SKM-1 (cell line): Measurements from ENCODE around the gene LEO1.
A peak's percentile ranks its signal among the peaks of the same experiment; 100 is the strongest.
"Not testable (repeated sequence)": the region's sequence is repeated elsewhere in the genome, so short reads cannot be mapped to it uniquely, and the experiment has no call there.

Source experiments
- DNase-seq: peaks from one replicate; lab custom pipeline; 2025; ENCODE audit not compliant: unreplicated experiment; lab: John Stamatoyannopoulos, UW

Gene LEO1

DNA sequence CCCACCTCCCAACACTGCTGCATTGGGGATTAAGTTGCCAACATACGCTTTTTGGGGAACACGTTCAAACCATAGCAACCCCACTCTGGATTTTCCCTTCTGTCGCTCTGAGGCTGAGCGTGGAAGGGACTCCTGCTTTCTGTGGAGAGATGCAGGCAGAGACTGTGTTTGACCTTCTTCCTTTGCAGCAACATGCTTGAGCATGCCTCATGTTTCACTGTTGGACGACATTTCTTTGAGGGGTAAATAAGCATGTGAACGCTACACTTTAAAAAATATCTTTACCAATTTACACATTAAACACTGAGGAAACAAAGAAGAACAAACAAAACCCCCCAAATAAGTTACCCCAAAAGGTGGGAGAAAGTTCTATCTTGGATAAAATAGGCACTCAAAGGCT is 33.2 kb upstream of the LEO1 start:
- no peak for DNase-seq

DNA sequence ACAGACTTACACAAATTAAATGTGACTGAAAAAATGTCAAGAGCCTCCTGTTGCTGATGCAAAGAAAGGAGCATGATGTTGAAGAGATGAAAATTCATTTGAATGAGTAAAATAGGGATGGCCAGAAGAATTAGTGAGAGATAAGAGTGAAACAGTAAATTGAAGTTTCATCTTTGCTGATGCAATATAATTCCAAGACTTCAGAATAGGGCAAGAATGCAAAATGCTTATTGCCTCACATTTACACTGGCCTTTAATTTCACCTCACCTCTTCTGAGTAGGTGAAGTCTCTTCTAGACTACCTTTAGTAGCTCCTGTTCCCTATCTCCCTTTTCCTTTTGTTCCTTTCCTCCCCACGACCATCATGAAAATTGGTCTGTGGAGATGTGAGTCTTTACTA is 32.1 kb upstream of the LEO1 start:
- no peak for DNase-seq

DNA sequence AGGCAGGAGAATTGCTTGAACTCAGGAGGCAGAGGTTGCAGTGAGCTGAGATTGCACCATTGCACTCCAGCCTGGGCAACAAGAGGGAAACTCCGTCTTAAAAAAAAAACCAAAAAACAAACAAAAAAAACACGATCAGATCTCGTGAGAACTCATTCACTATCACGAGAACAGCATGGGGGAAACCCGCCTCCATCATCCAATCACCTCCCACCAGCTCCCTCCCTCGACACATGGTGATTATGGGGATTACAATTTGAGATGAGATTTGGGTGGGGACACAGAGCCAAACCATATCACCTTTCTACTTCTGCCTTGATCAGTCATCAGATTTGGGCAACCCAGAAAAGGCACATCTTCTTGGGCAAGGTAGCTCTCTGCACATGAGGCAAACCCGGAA is 31.5 kb upstream of the LEO1 start:
- not testable (repeated sequence) for DNase-seq

DNA sequence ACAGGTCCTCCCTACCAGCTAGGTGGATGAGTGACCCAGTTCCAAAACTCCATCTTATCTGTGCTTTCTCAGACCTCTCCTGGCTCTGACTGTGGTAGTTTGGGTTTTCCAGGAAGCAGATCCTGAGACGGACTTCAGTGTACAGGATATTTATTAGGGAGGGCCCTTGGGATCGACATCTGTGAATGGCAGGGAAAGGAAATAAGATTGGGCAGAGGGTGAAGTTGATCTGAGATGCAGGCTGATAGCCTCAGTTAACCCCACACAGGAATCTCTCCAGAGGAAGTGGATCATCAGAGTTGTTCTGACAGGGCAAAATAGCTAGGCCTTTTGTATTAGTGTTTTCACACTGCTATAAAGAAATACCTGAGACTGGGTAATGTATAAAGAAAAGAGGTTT is 30.8 kb upstream of the LEO1 start:
- DNase-seq: no peak

DNA sequence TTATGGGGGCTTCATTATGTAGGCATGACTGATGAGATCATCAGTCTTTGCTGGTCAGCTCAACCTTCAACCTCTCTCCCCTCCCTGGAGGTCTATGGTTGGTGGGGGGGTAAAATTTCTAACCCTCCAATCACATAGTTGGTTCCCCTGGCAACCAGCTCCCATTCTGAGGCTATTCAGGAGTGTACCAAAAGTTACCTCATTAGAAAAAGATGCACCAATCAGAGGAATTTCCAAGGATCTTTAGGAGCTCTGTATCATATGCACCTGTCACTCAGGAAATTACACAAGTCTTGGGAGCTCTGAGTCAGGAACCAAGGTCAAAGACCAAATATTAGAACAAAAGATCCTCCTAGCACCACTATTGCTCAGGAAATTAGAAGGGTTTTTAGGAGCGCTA is 21.4 kb upstream of the LEO1 start:
- DNase-seq: no peak

DNA sequence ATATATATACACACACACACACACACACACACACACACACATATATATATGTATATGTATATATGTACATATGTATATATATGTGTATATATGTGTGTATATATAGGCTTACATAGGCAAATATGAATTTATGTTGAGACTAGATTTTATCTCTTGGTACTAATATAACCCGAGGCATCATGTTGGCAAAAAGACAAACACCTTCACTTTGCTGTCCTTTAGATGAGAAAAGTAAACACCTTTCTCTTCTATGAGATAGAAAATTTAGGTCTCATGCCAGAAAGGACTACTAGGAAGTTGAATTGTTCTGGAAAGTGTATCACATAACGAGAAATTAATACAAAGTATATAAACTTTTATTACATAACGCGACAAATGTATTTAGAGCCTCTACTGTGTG is 19.6 kb upstream of the LEO1 start:
- DNase-seq: no peak

DNA sequence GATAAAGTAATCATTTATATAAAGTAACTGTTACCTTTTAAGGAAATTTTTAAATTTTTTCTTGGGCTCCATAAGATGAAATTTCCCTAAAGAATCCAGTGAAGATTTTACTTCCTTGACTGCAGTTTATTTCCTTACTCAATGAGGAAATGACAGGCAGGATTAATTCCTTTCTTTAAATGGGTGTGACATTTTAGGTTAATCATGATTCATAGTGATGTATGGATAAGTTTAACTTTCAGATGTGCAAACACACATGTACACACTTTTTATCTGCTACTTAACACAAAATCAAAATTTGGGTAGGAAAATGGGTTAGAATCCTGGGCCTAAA is 11.2 kb upstream of the LEO1 start:
- no peak for DNase-seq

DNA sequence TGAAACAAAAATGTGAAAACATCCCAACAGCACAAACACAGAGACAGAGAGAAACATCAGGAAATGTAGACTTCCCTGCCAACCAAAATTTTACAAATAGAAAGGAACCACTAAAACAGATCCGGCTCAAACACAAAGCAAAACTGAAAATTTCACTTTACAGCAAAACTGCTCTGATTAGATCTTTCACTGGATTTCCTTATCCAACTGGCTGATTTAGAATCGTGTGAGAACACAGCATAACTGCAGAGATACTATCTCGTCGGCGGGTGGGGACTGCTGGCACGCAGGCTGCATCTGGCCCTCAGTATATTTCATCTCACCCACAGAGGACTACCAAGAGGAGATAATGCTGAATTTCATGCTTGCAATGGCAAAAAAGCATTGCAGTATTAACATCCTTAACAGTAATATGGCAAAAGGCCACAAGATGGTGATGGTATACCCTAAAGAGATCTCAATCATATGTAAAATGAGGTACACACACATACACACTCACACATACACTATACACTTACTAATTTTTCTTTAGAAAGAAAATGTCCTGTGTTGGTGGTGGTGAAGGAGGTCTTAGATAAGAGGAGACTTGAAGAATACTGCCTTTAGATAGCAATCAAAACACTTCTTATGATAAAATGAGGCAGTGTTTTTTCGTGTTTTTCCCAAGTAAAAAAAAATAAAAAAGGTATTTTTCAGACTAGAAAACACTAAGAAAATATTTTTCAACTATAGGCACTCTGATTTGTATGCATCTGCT is 10.6 kb upstream of the LEO1 start:
- DNase-seq: peak; percentile 65

DNA sequence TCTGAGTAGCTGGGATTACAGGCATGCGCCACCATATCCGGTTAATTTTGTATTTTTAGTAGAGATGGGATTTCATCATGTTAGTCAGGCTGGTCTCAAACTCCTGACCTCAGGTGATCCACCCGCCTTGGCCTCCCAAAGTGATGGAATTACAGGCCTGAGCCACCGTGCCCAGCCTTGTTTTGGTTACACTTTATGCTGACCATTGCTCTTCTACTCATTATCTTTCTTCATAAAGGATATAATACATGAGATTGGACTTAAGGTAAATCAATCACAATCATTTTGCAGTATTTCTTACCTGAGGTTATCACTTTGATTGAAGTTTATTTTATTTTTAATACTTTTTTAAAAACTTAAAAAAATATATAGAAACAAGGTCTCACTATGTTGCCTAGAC is 2.2 kb upstream of the LEO1 start:
- DNase-seq: no peak

DNA sequence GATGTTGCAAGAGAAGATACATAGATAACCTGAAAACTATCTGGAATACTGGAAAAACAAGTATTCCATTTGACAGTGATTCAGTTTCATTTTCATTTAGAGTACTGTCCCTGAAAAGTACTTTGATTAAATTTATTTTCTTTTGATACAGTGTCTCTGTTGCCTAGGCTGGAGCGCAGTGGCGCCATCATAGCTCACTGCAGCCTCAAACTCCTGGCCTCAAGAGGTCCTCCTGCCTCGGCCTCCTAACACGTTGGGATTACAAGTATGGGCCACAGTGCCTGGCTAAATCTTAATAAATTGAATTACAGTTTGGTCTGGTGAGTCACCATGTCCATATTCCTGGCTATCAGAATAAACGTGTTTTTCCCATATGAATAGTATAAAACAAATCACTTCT is 1.6 kb upstream of the LEO1 start:
- no peak for DNase-seq

DNA sequence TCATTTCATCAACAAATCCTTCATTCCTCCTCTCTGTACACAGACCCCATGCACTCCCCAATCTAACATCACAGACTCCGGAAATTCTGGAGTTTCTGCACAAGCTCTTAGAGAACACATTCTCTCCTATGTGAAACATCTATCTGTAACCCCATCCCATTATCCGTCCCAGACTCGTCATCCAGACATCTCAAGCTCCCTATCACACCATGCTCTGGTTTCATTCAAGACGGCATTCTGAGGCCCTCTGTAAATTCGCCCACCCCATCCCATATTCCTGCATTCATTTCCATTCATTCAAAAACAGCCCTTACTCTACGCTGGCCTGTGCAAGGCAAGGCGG is 575 bp downstream of the LEO1 start:
- DNase-seq: no peak

DNA sequence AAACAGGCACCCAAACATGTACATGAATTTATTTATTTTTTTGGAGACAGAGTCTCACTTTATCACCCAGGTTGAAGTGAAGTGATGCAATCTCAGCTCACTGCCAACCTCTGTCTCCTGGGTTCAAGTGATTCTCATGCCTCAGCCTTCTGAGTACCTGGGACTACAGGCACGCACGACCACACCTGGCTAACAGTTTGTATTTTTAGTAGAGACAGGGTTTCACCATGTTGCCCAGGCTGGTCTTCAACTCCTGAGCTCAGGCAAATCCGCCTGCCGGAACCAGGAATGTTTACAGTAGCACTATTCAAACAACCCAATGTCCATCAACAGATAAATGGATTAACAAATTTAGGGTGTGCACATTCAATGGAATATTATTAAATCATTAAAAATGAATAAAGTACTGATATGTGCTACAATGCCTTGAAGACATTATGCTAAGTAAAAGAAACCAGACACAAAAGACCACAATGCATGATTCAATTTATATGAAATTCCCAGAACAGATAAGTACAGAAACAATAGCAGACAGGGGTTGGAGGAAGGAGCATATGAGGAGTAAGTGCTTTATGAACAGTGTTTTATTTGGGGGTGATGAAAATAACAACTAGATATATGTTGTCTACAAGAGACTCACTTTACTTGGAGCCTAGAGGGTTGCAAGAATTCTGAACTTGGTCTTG is 1.3 kb downstream of the LEO1 start:
- no peak for DNase-seq

DNA sequence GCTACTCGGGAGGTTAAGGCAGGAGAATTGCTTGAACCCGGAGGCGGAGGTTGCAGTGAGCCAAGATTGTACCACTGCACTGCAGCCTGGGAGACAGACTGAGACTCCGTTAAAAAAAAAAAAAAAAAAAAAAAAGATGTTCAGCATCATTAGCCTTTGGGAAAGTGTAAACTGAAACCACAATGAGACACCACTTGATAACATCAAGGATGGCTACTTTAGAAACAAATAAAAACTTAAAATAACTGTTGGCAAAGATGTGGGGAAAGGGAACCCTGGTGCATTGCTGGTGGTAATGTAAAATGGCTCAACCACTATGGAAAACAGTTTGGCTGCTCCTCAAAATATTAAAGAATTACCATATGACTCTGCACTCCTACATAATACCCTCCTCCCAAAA is 1.9 kb downstream of the LEO1 start:
- DNase-seq: no peak

DNA sequence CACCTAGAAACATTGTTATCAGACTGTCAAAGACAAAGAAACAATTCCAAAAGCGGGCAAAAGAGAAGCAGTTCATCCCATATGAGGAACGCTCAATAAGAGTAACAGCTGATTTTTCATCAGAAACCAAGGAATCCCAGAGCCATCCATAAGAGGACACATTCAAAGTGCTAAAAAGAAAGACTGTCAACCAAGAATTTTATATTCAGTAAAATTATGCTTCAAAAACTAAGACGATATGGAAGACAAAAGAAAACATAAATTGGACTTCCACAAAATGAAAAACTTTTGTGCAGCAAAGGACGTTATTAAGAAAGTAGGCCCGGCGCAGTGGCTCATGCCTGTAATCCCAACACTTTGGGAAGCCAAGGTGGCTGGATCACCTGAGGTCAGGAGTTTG is 4.0 kb downstream of the LEO1 start:
- no peak for DNase-seq

DNA sequence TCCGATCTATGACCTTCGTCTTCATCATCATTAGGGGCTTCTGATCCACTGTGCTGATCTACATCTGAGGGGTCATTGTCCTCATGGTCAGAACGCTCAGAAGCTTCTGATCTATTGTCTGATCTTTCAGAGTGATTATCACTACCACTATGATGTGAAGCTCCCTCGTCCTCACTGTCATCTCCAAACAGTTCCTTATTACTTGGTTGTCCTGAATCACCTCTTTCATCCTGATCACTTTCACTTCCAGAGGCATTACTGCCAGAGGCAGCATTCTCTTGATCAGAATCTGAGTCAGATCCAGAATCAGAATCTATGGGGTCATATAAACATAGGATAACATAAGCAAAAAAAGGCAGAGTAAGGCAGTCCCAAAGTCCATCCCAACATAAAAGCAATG is 5.4 kb downstream of the LEO1 start:
- no peak for DNase-seq

DNA sequence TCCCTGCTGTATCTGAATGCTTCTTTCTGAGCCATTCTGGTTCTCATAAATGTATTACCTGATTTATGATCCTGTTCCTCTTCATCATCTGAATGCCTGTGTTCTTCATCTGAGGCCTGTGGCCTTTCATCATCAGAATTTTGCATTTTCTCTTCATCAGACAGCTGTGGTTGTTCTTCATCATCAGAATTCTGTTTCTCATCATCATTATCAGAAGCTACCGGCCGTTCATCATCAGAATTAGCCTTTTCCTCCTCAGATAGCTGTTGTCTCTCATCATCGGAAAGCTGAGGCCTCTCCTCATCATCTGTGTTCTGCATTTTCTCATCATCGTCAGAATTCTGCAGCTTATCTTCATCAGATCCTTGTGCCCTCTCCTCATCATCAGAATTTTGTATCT is 5.9 kb downstream of the LEO1 start:
- no peak for DNase-seq

DNA sequence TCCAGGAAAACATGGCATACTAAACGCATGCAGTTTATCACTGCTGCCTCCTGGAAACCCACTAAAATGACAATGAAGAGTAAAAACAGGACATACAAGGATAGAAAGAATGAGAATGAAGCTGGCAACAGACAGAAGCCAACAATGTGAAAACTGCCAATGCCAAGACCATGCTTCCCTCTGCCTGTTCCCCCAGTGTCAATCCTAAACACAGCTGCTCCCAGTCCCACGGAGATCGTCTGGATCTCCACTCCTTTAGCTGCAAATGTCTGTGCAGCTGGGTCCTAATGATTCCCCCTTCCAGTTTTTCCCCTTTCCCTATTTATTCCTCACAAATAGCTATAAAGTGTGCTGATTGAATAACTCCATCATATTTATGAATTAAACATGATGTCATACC is 16.1 kb downstream of the LEO1 start:
- no peak for DNase-seq

DNA sequence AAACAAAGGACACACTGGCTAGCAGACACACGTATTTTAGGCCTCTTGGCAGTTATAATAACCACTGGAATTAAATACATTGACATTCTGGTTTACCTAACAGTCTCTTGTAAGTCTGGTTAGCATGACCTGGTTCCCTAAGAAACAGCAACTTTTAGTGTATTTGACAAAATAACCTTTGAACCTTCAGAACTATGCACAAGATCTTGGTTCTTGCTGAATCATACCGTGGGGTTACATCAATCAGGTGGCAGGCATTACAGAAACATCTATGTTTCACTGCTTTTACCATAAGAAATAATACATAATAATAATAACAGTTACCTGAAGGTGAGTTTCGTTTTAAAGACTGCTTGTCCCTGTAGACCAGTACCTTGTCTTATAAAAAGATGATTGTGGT is 18.8 kb downstream of the LEO1 start:
- DNase-seq: no peak

DNA sequence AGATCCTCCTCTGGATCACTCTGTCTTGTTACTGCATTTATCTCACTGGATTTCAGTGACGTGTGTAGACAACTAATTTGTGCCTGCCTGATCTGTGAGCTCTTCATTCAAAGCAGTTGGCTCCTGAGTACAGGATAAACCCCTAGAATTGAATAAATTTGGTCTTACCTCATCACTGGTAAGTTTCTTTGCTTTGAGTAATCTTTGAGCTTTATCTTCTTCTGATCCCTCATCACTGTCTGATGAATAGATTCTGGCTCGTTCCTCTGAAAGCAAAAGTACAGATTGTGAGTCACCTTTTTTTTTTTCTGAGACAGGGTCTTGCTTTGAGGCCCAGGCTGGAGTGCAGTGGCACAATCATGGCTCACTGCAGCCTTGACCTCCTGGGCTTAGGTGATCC is 24.5 kb downstream of the LEO1 start:
- DNase-seq: no peak

DNA sequence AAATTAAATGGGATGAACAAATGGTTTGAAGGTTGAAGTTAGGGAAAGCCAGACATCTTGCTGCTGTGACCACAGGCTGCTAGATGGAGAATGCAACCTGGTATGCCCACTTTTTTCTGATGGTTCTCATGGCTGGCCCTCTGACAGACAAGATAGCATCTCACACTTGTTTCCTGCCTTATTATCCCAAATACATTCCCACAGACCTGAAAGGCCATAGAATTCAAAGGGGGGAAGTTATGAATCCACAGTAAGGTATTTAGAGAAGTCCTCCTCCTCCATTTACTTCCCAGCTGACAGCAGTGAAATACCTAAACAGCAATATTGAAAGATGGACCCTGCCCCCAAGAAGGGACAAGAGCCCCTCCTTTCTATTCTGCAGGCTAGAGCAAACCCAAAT is 32.4 kb downstream of the LEO1 start:
- no peak for DNase-seq

DNA sequence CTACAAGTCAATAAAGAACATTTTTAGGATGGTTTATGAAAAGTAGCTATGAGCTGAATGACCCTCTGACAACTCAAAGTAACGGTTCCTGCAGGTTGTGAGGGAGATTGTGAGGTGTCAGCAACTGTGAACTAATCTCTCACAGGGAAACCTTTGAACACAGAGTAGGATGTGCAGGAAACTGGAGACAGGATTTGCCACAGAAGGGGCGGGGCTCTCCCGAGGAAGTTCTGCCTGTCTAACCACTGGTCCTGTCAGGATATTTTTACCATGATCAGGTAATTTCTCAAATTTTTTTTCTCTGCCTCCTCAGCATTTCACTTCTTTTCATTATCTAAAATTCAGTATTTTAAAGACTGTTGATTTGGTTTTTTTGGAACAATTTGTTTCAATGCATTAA is 33.3 kb downstream of the LEO1 start:
- no peak for DNase-seq

DNA sequence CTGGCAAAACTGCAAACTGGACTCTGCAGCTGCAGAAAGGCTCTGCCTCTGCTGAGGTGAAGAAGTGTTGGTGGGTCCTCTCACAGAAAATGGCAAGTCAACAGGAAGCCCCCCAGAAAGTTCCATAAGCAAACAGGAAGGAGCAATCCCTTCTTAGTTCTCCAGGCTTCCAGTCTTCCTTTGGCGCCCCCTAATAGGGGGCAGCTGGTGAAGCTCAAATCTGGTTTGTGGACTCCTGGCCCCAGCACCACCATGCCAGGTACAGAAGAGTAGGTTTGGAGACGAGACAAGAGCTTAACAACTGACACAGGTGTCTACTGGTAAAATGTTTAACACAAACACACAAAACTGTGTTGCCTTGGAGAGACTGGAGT is 35.5 kb downstream of the LEO1 start:
- DNase-seq: no peak

DNA sequence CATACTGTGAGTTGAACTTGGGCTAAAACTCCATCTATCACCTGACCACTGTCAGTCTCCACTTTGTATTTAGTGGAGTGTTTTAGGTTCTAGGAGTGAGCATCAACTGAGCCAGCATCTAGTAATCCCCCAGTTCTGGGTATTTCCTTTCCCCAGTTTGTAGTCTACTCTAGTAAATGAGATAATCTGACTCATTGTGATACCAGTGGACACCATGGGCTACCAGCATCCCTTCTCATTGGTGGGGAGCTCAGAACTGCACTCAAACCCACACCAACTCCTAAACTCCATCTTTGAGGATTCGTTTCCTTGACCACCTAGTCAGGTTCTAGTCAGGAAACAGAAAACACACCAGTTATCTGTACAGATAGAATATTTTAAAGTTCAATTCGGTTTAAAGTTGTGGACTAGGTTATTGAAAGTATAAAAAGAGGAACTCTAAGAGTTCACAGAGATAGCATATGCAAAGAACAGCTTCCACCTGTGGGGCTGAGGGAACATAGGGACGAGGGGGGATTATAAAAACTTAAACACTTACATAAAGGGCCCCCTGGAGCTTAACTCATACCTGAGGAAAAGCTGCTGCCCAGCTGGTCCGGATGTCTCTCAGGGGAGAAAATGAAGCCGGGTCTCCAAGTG is 36.0 kb downstream of the LEO1 start:
- no peak for DNase-seq
